Spleen (tissue), 11 donors: Measurements from ENCODE around the gene NKAIN2. TPM values are rescaled to one million over a fixed set of nuclear protein-coding genes. Genes with fewer than 3 reads are reported as not detected.
"Not testable (repeated sequence)": the region's sequence is repeated elsewhere in the genome, so short reads cannot be mapped to it uniquely, and the experiment has no call there.

ENCODE experiments used
- DNase-seq: peaks from one replicate; pipeline ENCODE4 v3.0.0-alpha.2; 2020
- H3K27ac ChIP-seq, 8 donors: fragments of 200-600 bp; sonication (generic) in 7 of 8; 1 replicate in 4 of 8; 2 replicates in 4 of 8; pipeline versions ENCODE4 v1.5.0 to v1.8.0; 2016 to 2021; ENCODE audit warnings: inconsistent platforms in 4 of 8, mild to moderate bottlenecking in 4 of 8, moderate library complexity in 1 of 8
- H3K27me3 ChIP-seq, 7 donors: fragments of 200-600 bp; sonication (generic) in 6 of 7; replicated peaks in 1 of 7; 1 replicate in 4 of 7; 2 replicates in 3 of 7; pipeline versions ENCODE4 v1.5.0 to v1.8.0; 2016 to 2021; ENCODE audit warnings: inconsistent platforms in 3 of 7, mild to moderate bottlenecking in 1 of 7
- H3K36me3 ChIP-seq, 6 donors: fragments of 200-600 bp; sonication (generic) in 5 of 6; 1 replicate in 4 of 6; 2 replicates in 2 of 6; pipeline versions ENCODE4 v1.5.0 to v1.8.0; 2016 to 2021; ENCODE audit warnings: inconsistent platforms in 2 of 6
- H3K4me1 ChIP-seq, 6 donors: fragments of 200-600 bp; sonication (generic) in 5 of 6; 1 replicate in 3 of 6; 2 replicates in 3 of 6; pipeline versions ENCODE4 v1.5.0 to v1.8.0; 2016 to 2021; ENCODE audit warnings: inconsistent platforms in 3 of 6
- H3K4me3 ChIP-seq, 8 donors: fragments of 200-600 bp; sonication (generic) in 7 of 8; 1 replicate in 4 of 8; 2 replicates in 4 of 8; pipeline versions ENCODE4 v1.5.0 to v1.8.0; 2016 to 2021; ENCODE audit warnings: inconsistent platforms in 4 of 8, mild to moderate bottlenecking in 4 of 8, moderate library complexity in 2 of 8
- H3K9me3 ChIP-seq, 8 donors: fragments of 200-600 bp; sonication (generic) in 7 of 8; 1 replicate in 4 of 8; 2 replicates in 4 of 8; pipeline versions ENCODE4 v1.5.0 to v1.8.0; 2016 to 2021; ENCODE audit warnings: inconsistent platforms in 4 of 8
- CTCF ChIP-seq, 11 experiments: fragments of 200-600 bp in 7 of 11; fragments of 450-650 bp in 4 of 11; sonication (generic) in 4 of 11; IDR thresholded peaks in 8 of 11; conservative IDR thresholded peaks in 3 of 11; 1 replicate in 7 of 11; 2 replicates in 4 of 11; pipeline versions ENCODE4 v1.4.0 to v1.8.0; 2016 to 2021; ENCODE audit warnings: antibody characterized with exemption in 11 of 11, inconsistent platforms in 4 of 11, mild to moderate bottlenecking in 1 of 11
- POLR2A ChIP-seq, 3 donors: fragments of 450-650 bp; IDR thresholded peaks; one replicate each; pipeline ENCODE4 v1.5.1; 2017; ENCODE audit warnings: antibody characterized with exemption in 3 of 3, mild to moderate bottlenecking in 1 of 3
- POLR2AphosphoS5 ChIP-seq, 3 donors: sonication (generic); formaldehyde crosslinking; IDR thresholded peaks; one replicate each; pipeline ENCODE4 v1.5.1; 2017; ENCODE audit warnings: antibody characterized with exemption in 3 of 3
- WGBS, 5 donors: extraction: QIAGEN DNeasy Blood & Tissue Kit in 3 of 5; methylation state at CpG; one replicate each; pipeline versions ENCODE4 v1.1.5 to v1.1.7; 2013 to 2018; 5-methylcytosine and 5-hydroxymethylcytosine counted together
- intact Hi-C: fragments of 100-400 bp; cut with DNase I; formaldehyde crosslinking; loops from one replicate; pipeline ENCODE4 v1.15.0; 2023; ENCODE audit warnings: low total_unique reads
- polyA plus RNA-seq, 3 donors: library from polyadenylated mRNA; stranded (reverse); fragments of 200-250 nt; gene quantifications; one replicate each; pipeline ENCODE4 v1.2.1, GENCODE V29; 2013
- total RNA-seq, 7 donors: library from RNA; depleted of rRNA in 3 of 7; stranded (reverse); fragments of >200 nt in 3 of 7; fragmentation: NEBNext Ultra II Directional in 4 of 7; extraction: Animal tissue kit (Norgen Biotek cat#: 25700) in 4 of 7; gene quantifications; one replicate each; pipeline versions ENCODE4 v1.1.0 to v1.2.1, GENCODE V29; 2016 to 2021
- donor health status: healthy with polysubstance abuse.
- donor health status: DM: no; HTN: no; CAD: no; lungs with moderate emphysema.
- donor health status: DM: no; HTN: no; CAD: no.
- donor health status: Bipolar disorder and iron deficiency.
- donor health status: healthy.
- donor health status: DM: no; HTN: no; CAD: no.
- donor health status: DM: yes; HTN: yes; CAD: no.

NKAIN2 gene
- total and polyA plus RNA-seq, 10 donors = 0.13 to 0.51 (median 0.18) TPM; not detected in 4

GRCh38 chr6:124400261-124400999, 596.8 kb downstream of the NKAIN2 start:
- H3K27me3 ChIP-seq = no peaks in the 10 kb centered on the region
- H3K27ac ChIP-seq = no peak overlapping the region
- 60 to 74% (median 69%) methylated on average over 2 of the region's 2 CpGs for WGBS, 5 donors
- DNase-seq = no peak
- no peaks in the 10 kb centered on the region for H3K9me3 ChIP-seq
- H3K4me3 ChIP-seq = no peak overlapping the region
- no peaks in the 10 kb centered on the region for H3K36me3 ChIP-seq
- TF ChIP-seq CTCF (IDR thresholded peaks at IDR 0.05 in 8 of 11, conservative IDR thresholded peaks at IDR 0.05 in 3 of 11) (no peak), POLR2A (IDR thresholded peaks at IDR 0.05) (no peak), POLR2AphosphoS5 (IDR thresholded peaks at IDR 0.05) (no peak)
- intact Hi-C loops = no loop called here
- H3K4me1 ChIP-seq = no peaks in the 10 kb centered on the region

- WGBS, 5 donors = 60 to 83% (median 74%) methylated on average over 3 to 4 of the region's 4 CpGs
- H3K4me1 ChIP-seq, H3K9me3 ChIP-seq, intact Hi-C loops, H3K27me3 ChIP-seq, H3K4me3 ChIP-seq, H3K36me3 ChIP-seq, H3K27ac ChIP-seq, DNase-seq: not testable (repeated sequence)
These were observed 606.8 kb downstream of the NKAIN2 start for GRCh38 chr6:124410425-124410824.

- intact Hi-C loops, H3K9me3 ChIP-seq, H3K27me3 ChIP-seq, DNase-seq, H3K27ac ChIP-seq, H3K36me3 ChIP-seq, H3K4me3 ChIP-seq, H3K4me1 ChIP-seq: not testable (repeated sequence)
- WGBS, 5 donors = 68 to 91% (median 87%) methylated on average over 6 to 10 of the region's 10 CpGs
These were observed 609.0 kb downstream of the NKAIN2 start for GRCh38 chr6:124412657-124413056.

- Histone ChIP-seq H3K4me1 (no peaks in the 10 kb centered on the region), H3K27ac (no peak overlapping the region), H3K27me3 (no peaks in the 10 kb centered on the region), H3K9me3 (no peaks in the 10 kb centered on the region), H3K4me3 (no peak overlapping the region), H3K36me3 (no peaks in the 10 kb centered on the region)
- intact Hi-C loops = no loop called here
- no peak for TF ChIP-seq CTCF (IDR thresholded peaks at IDR 0.05 in 8 of 11, conservative IDR thresholded peaks at IDR 0.05 in 3 of 11)
- no peak for TF ChIP-seq POLR2AphosphoS5 (IDR thresholded peaks at IDR 0.05)
- TF ChIP-seq POLR2A (IDR thresholded peaks at IDR 0.05) = no peak
- 80 to 84% (median 81%) methylated on average over 4 of the region's 4 CpGs for WGBS, 5 donors
- no peak for DNase-seq
These were observed 616.6 kb downstream of the NKAIN2 start for GRCh38 chr6:124420116-124420840.

- H3K36me3 ChIP-seq = no peaks in the 10 kb centered on the region
- no peak overlapping the region for H3K27ac ChIP-seq
- DNase-seq = no peak
- intact Hi-C loops = no loop called here
- H3K4me3 ChIP-seq = no peak overlapping the region
- no peaks in the 10 kb centered on the region for H3K27me3 ChIP-seq
- WGBS, 5 donors = 33 to 53% (median 40%) methylated on average over 1 of the region's 1 CpG
- no peak for TF ChIP-seq POLR2A (IDR thresholded peaks at IDR 0.05)
- no peak for TF ChIP-seq CTCF (IDR thresholded peaks at IDR 0.05 in 8 of 11, conservative IDR thresholded peaks at IDR 0.05 in 3 of 11)
- no peak for TF ChIP-seq POLR2AphosphoS5 (IDR thresholded peaks at IDR 0.05)
- no peaks in the 10 kb centered on the region for H3K9me3 ChIP-seq
- no peaks in the 10 kb centered on the region for H3K4me1 ChIP-seq
These were observed 620.0 kb downstream of the NKAIN2 start for GRCh38 chr6:124423621-124424020.
